HG03066 (cell line): ENCODE measurements around the gene TULP1.
"Not testable (repeated sequence)": the region's sequence is repeated elsewhere in the genome, so short reads cannot be mapped to it uniquely, and the experiment has no call there.

Source experiments
- ATAC-seq: cut with Tn5 transposase; IDR thresholded peaks from one replicate; pipeline ENCODE4 v1.9.1; 2021; ENCODE audit warnings: low read depth; ENCODE audit not compliant: unreplicated experiment

Gene TULP1

GRCh38 chr6:35512740-35513139 is at the start of gene TULP1:
TSS of gene TULP1 (minus strand) at chr6:35512896. CDS start at chr6:35512858, 38 bp downstream.
- no peak for ATAC-seq

GRCh38 chr6:35562060-35562459 is 49.4 kb upstream of the TULP1 start:
- no peak for ATAC-seq

- ATAC-seq, result no peak
These were observed 48.4 kb upstream of the TULP1 start for GRCh38 chr6:35561113-35561512.

GRCh38 chr6:35558571-35558970 is 45.9 kb upstream of the TULP1 start:
- ATAC-seq, result no peak

GRCh38 chr6:35557239-35557638 is 44.5 kb upstream of the TULP1 start:
- no peak for ATAC-seq

- ATAC-seq, result no peak
These were observed 42.1 kb upstream of the TULP1 start for GRCh38 chr6:35554811-35555210.

- ATAC-seq, result no peak
These were observed 40.6 kb upstream of the TULP1 start for GRCh38 chr6:35553315-35553714.

- no peak for ATAC-seq
These were observed 39.7 kb upstream of the TULP1 start for GRCh38 chr6:35552285-35552917.

- ATAC-seq, result no peak
These were observed 37.7 kb upstream of the TULP1 start for GRCh38 chr6:35550437-35550836.

- no peak for ATAC-seq
These were observed 35.0 kb upstream of the TULP1 start for GRCh38 chr6:35547676-35548075.

GRCh38 chr6:35544769-35545361 is 32.2 kb upstream of the TULP1 start:
- no peak for ATAC-seq

GRCh38 chr6:35543459-35544193 is 30.9 kb upstream of the TULP1 start:
- ATAC-seq, result no peak

GRCh38 chr6:35541836-35542235 is 29.1 kb upstream of the TULP1 start:
- ATAC-seq, result no peak

GRCh38 chr6:35539223-35539622 is 26.5 kb upstream of the TULP1 start:
- no peak for ATAC-seq

- not testable (repeated sequence) for ATAC-seq
These were observed 23.2 kb upstream of the TULP1 start for GRCh38 chr6:35535847-35536246.

- no peak for ATAC-seq
These were observed 21.9 kb upstream of the TULP1 start for GRCh38 chr6:35534407-35535170.

GRCh38 chr6:35533981-35534380 is 21.3 kb upstream of the TULP1 start:
- ATAC-seq, result no peak

GRCh38 chr6:35532126-35532525 is 19.4 kb upstream of the TULP1 start:
- ATAC-seq, result no peak

GRCh38 chr6:35524380-35525020 is 11.8 kb upstream of the TULP1 start:
- ATAC-seq, result no peak
